Stimulated activated naive CD4-positive, alpha-beta T cell (primary cell): ENCODE data around the gene MAP3K2.
A peak's percentile ranks its signal among the peaks of the same experiment; 100 is the strongest.

ENCODE experiments used
- DNase-seq, 6 experiments: peaks; one replicate each; lab custom pipeline; 2025; lab: John Stamatoyannopoulos, UW

MAP3K2 gene

GRCh38 chr2:127387655-127388422, at the start of gene MAP3K2:
TSS of gene MAP3K2 (minus strand) at chr2:127387975. CDS start at chr2:127343129, 44,846 bp downstream.
- peak; percentile 92 to 96 (median 94) for DNase-seq

- no peak for DNase-seq
Observed at GRCh38 chr2:127437056-127437455, 49.3 kb upstream of the MAP3K2 start.

- no peak for DNase-seq
Observed at GRCh38 chr2:127434515-127434914, 46.7 kb upstream of the MAP3K2 start.

GRCh38 chr2:127431408-127432023, 43.7 kb upstream of the MAP3K2 start:
- no peak for DNase-seq

- no peak for DNase-seq
Observed at GRCh38 chr2:127429844-127430425, 42.2 kb upstream of the MAP3K2 start.

GRCh38 chr2:127429291-127429690, 41.5 kb upstream of the MAP3K2 start:
- no peak for DNase-seq

GRCh38 chr2:127428815-127429109, 41.0 kb upstream of the MAP3K2 start:
- DNase-seq, result no peak

GRCh38 chr2:127428057-127428814, 40.5 kb upstream of the MAP3K2 start:
- DNase-seq, result no peak

- DNase-seq, result no peak
Observed at GRCh38 chr2:127427376-127428056, 39.7 kb upstream of the MAP3K2 start.

GRCh38 chr2:127426501-127427354, 39.0 kb upstream of the MAP3K2 start:
- DNase-seq, result no peak

- no peak for DNase-seq
Observed at GRCh38 chr2:127425540-127426490, 38.0 kb upstream of the MAP3K2 start.

GRCh38 chr2:127424598-127425520, 37.1 kb upstream of the MAP3K2 start:
- DNase-seq, result no peak

GRCh38 chr2:127423880-127424279, 36.1 kb upstream of the MAP3K2 start:
- DNase-seq, result no peak

GRCh38 chr2:127423478-127423843, 35.7 kb upstream of the MAP3K2 start:
- DNase-seq, result no peak

GRCh38 chr2:127422559-127423477, 35.0 kb upstream of the MAP3K2 start:
- DNase-seq, result peak in 2 of 6 experiments; percentile 4 to 6

GRCh38 chr2:127421871-127422558, 34.2 kb upstream of the MAP3K2 start:
- DNase-seq, result no peak

GRCh38 chr2:127421116-127421800, 33.5 kb upstream of the MAP3K2 start:
- no peak for DNase-seq
